Sigmoid colon (tissue), 7 donors: ENCODE measurements around the gene TKTL1. TPM values are rescaled to one million over a fixed set of nuclear protein-coding genes. Genes with fewer than 3 reads are reported as not detected.

Experiments
- DNase-seq: peaks from one replicate; pipeline ENCODE4 v3.0.0-alpha.2; 2019
- H3K27ac ChIP-seq, 4 donors: fragments of 200-600 bp; sonication (generic); one replicate each; pipeline ENCODE4 v1.5.1; 2016 to 2019; ENCODE audit warnings: mild to moderate bottlenecking in 1 of 4
- H3K27me3 ChIP-seq, 3 donors: fragments of 200-600 bp; sonication (generic); one replicate each; pipeline ENCODE4 v1.5.1; 2019; ENCODE audit warnings: mild to moderate bottlenecking in 1 of 3
- H3K36me3 ChIP-seq, 4 donors: fragments of 200-600 bp; sonication (generic); one replicate each; pipeline ENCODE4 v1.5.1; 2016 to 2019
- H3K4me1 ChIP-seq, 4 donors: fragments of 200-600 bp; sonication (generic); one replicate each; pipeline ENCODE4 v1.5.1; 2017 to 2019
- H3K4me3 ChIP-seq, 4 donors: fragments of 200-600 bp; sonication (generic); one replicate each; pipeline ENCODE4 v1.5.1; 2017 to 2019; ENCODE audit warnings: mild to moderate bottlenecking in 2 of 4, moderate library complexity in 1 of 4
- H3K9me3 ChIP-seq, 4 donors: fragments of 200-600 bp in 3 of 4; sonication (generic) in 3 of 4; one replicate each; pipeline versions ENCODE4 v1.5.1 to v1.6.1; 2013 to 2019
- CTCF ChIP-seq, 4 experiments: fragments of 450-650 bp in 3 of 4; fragments of 200-600 bp in 1 of 4; IDR thresholded peaks; one replicate each; pipeline ENCODE4 v1.5.1; 2016 to 2019; ENCODE audit warnings: antibody characterized with exemption in 4 of 4, mild to moderate bottlenecking in 3 of 4, moderate library complexity in 2 of 4
- EP300 ChIP-seq, 4 donors: sonication (generic); formaldehyde crosslinking; IDR thresholded peaks; one replicate each; pipeline ENCODE4 v1.6.1; 2017; ENCODE audit warnings: antibody characterized with exemption in 4 of 4
- POLR2A ChIP-seq, 2 donors: fragments of 450-650 bp; IDR thresholded peaks; one replicate each; pipeline ENCODE4 v1.6.1; 2016; ENCODE audit warnings: antibody characterized with exemption in 2 of 2, mild to moderate bottlenecking in 2 of 2, moderate library complexity in 2 of 2
- POLR2AphosphoS5 ChIP-seq, 4 donors: sonication (generic); formaldehyde crosslinking; IDR thresholded peaks; one replicate each; pipeline ENCODE4 v1.6.1; 2017; ENCODE audit warnings: antibody characterized with exemption in 4 of 4
- WGBS, 2 donors: extraction: QIAGEN DNeasy Blood & Tissue Kit; methylation state at CpG; one replicate each; pipeline ENCODE4 v1.1.7; 2013; 5-methylcytosine and 5-hydroxymethylcytosine counted together
- intact Hi-C: fragments of 100-400 bp; cut with DNase I; formaldehyde crosslinking; loops from one replicate; pipeline ENCODE4 v1.15.1; 2023
- polyA plus RNA-seq, 3 donors: library from polyadenylated mRNA; stranded (reverse); fragments of 200-250 nt; gene quantifications; one replicate each; pipeline ENCODE4 v1.2.3, GENCODE V29; 2013
- total RNA-seq, 4 donors: library from RNA; depleted of rRNA; stranded (reverse); fragments of >200 nt; gene quantifications; one replicate each; pipeline ENCODE4 v1.1.0, GENCODE V29; 2016
- donor health status: healthy with polysubstance abuse.
- donor health status: Bipolar disorder and iron deficiency.
- donor health status: healthy.

TKTL1 gene
- total and polyA plus RNA-seq, 7 donors, result under 0.01 to 0.31 TPM; not detected in 5

DNA sequence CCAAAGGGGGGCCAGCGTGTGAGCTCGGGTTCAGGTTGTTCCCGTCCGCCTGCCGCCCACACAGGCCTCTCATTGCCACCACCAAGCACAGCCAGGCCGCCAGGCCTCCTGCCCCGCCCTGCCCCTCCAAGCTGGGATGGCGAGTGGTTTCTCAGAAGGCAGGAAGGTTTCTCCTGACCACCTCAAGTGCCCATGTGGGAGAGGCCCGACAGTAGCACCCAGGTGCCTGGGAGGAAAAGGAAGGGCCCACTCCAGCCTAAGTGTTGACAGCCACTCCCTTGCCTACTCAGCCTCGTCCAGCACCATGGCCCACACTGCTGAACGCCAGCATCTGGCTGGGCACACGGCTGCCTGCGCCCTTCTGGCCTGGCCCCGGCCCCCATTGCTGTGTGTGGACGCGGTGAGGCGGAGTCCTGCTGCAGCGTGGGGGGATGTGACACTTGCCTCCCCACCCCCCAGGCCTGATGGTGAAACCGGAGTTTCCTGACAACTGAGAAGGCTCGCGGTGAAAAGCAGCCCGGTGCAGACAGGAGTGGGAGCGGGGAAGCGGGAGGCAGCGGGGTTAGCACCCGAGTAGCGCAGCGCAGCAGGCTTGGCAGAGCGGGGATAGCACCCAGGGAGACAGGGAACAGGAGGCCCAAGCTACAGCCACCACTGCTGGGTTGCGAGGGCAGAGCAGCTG, 59.6 kb downstream of the TKTL1 start:
- Histone ChIP-seq H3K4me1 (peaks cover 0 to 27% (median 13%) of the 10 kb centered on the region in 4 donors), H3K36me3 (peaks cover 65 to 99% (median 85%) of the 10 kb centered on the region in 4 donors), H3K27me3 (no peaks in the 10 kb centered on the region), H3K9me3 (no peaks in the 10 kb centered on the region), H3K27ac (peak overlapping the region; percentile 67 to 99 (median 98)), H3K4me3 (no peak overlapping the region)
- TF ChIP-seq POLR2AphosphoS5 (IDR thresholded peaks at IDR 0.05) (peak in 1 of 4 donors; percentile 22), POLR2A (IDR thresholded peaks at IDR 0.05) (no peak)
- no peak for DNase-seq
- 85% methylated on average over 30 of the region's 30 CpGs for WGBS, 2 donors
- intact Hi-C loops, result no loop called here

DNA sequence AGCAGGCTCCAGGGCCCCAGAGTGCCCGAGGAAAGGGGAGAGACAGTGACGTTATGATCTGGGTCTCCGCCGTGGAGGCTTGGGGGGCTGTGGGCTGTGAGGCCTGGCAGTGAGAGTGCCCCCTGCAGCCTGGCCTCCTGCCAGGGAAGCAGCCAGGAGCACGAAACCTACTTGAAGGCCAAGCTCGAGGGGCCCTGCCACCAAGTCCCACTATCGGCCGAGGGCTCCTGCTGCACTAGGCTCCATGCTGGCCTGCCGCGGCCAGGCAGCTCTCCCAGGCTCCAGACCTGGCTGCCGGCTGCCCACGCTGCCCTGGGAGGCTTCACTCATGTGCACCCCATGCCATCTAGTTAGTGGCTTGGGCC, 60.2 kb downstream of the TKTL1 start:
- Histone ChIP-seq H3K9me3 (no peaks in the 10 kb centered on the region), H3K27me3 (no peaks in the 10 kb centered on the region), H3K27ac (peak overlapping the region; percentile 67 to 99 (median 98)), H3K4me1 (peaks cover 0 to 32% (median 15%) of the 10 kb centered on the region in 4 donors), H3K36me3 (peaks cover 68 to 97% (median 83%) of the 10 kb centered on the region in 4 donors), H3K4me3 (no peak overlapping the region)
- intact Hi-C loops, result no loop called here
- TF ChIP-seq POLR2AphosphoS5 (IDR thresholded peaks at IDR 0.05) (peak in 3 of 4 donors; percentile 4 to 19 (median 9)), POLR2A (IDR thresholded peaks at IDR 0.05) (no peak)
- WGBS, 2 donors, result 79 to 84% methylated on average over 12 of the region's 12 CpGs
- no peak for DNase-seq

- Histone ChIP-seq H3K36me3 (peaks cover 73 to 95% (median 81%) of the 10 kb centered on the region in 4 donors), H3K27me3 (no peaks in the 10 kb centered on the region), H3K4me3 (no peak overlapping the region), H3K4me1 (peaks cover 0 to 36% (median 15%) of the 10 kb centered on the region in 4 donors), H3K27ac (peak overlapping the region; percentile 67 to 99 (median 98)), H3K9me3 (no peaks in the 10 kb centered on the region)
- WGBS, 2 donors, result 90% methylated on average over 13 of the region's 13 CpGs
- intact Hi-C loops, result no loop called here
- TF ChIP-seq POLR2AphosphoS5 (IDR thresholded peaks at IDR 0.05) (no peak), POLR2A (IDR thresholded peaks at IDR 0.05) (no peak), CTCF (IDR thresholded peaks at IDR 0.05) (no peak), EP300 (IDR thresholded peaks at IDR 0.05) (no peak)
- no peak for DNase-seq
Observed at GRCh38 chrX:154356596-154356995, 61.0 kb downstream of the TKTL1 start.

DNA sequence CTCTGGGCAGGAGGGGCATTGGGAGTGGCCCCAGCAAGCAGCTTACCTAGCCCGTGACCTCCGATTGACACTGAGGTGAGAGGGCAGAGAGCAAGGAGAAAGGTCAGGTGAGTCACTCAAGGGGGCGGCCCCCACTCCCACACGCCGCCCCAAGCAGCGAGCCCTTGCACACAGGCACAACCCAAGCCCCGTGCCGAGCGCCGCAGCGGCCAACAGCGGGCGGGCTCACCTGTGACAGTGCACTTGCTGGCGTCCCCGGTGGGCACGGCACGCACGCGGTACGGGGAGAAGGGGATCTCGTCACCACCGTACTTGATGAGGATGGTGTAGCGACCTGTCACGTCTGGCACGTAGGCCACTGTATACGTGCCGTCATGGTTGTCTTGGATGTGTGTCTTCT, 61.6 kb downstream of the TKTL1 start:
- intact Hi-C loops, result no loop called here

GRCh38 chrX:154358011-154358410, 62.4 kb downstream of the TKTL1 start:
- intact Hi-C loops, result no loop called here
- peaks cover 0 to 50% (median 17%) of the 10 kb centered on the region in 4 donors for H3K4me1 ChIP-seq
- peak overlapping the region; percentile 67 to 99 (median 98) for H3K27ac ChIP-seq

More for the DNA sequence above, 61.6 kb downstream of the TKTL1 start:
- Histone ChIP-seq H3K9me3 (no peaks in the 10 kb centered on the region), H3K36me3 (peaks cover 73 to 95% (median 82%) of the 10 kb centered on the region in 4 donors), H3K4me3 (no peak overlapping the region), H3K4me1 (peaks cover 0 to 42% (median 17%) of the 10 kb centered on the region in 4 donors), H3K27me3 (no peaks in the 10 kb centered on the region), H3K27ac (peak overlapping the region; percentile 67 to 99 (median 98))
- WGBS, 2 donors, result 92 to 93% methylated on average over 27 of the region's 27 CpGs
- TF ChIP-seq POLR2A (IDR thresholded peaks at IDR 0.05) (no peak), POLR2AphosphoS5 (IDR thresholded peaks at IDR 0.05) (peak in 3 of 4 donors; percentile 41 to 62 (median 60)), EP300 (IDR thresholded peaks at IDR 0.05) (no peak), CTCF (IDR thresholded peaks at IDR 0.05) (no peak)
- DNase-seq, result no peak

GRCh38 chrX:154358829-154359228, 63.2 kb downstream of the TKTL1 start:
- WGBS, 2 donors, result 85 to 90% methylated on average over 6 of the region's 6 CpGs
- Histone ChIP-seq H3K4me1 (peaks cover 0 to 52% (median 20%) of the 10 kb centered on the region in 4 donors), H3K27me3 (no peaks in the 10 kb centered on the region), H3K27ac (peak overlapping the region; percentile 67 to 99 (median 98)), H3K9me3 (no peaks in the 10 kb centered on the region), H3K36me3 (peaks cover 62 to 92% (median 80%) of the 10 kb centered on the region in 4 donors), H3K4me3 (no peak overlapping the region)
- no peak for DNase-seq
- intact Hi-C loops, result no loop called here
- no peak for TF ChIP-seq EP300 (IDR thresholded peaks at IDR 0.05)
- peak in 2 of 4 donors; percentile 35 to 39 for TF ChIP-seq POLR2AphosphoS5 (IDR thresholded peaks at IDR 0.05)
- TF ChIP-seq CTCF (IDR thresholded peaks at IDR 0.05), result no peak

More at GRCh38 chrX:154358011-154358410, 62.4 kb downstream of the TKTL1 start:
- Histone ChIP-seq H3K4me3 (no peak overlapping the region), H3K27me3 (no peaks in the 10 kb centered on the region), H3K36me3 (peaks cover 70 to 95% (median 82%) of the 10 kb centered on the region in 4 donors), H3K9me3 (no peaks in the 10 kb centered on the region)
- TF ChIP-seq POLR2A (IDR thresholded peaks at IDR 0.05) (no peak), POLR2AphosphoS5 (IDR thresholded peaks at IDR 0.05) (peak in 1 of 4 donors; percentile 46)
- WGBS, 2 donors, result 91 to 93% methylated on average over 11 of the region's 11 CpGs
- no peak for DNase-seq
